Chondrocyte (in vitro differentiated cells): ENCODE measurements around the gene ITGA8. TPM values are rescaled to one million over a fixed set of nuclear protein-coding genes. Genes with fewer than 3 reads are reported as not detected.

Experiments used
- DNase-seq: peaks from one replicate; pipeline ENCODE4 v3.0.0; 2021; ENCODE audit warnings: mixed read lengths, low spot score
- H3K27ac Mint-ChIP-seq: one replicate; pipeline ENCODE4 v1.8.0; 2021; ENCODE audit warnings: mild to moderate bottlenecking, moderate library complexity, mixed read lengths; ENCODE audit not compliant: unreplicated experiment
- H3K27me3 Mint-ChIP-seq: 2 replicates; pipeline ENCODE4 v1.8.0; 2021; ENCODE audit warnings: low read depth, mixed read lengths
- H3K36me3 Mint-ChIP-seq: 2 replicates; pipeline ENCODE4 v1.8.0; 2021; ENCODE audit warnings: low read depth, mixed read lengths
- H3K4me1 Mint-ChIP-seq: 2 replicates; pipeline ENCODE4 v1.8.0; 2021; ENCODE audit warnings: low read depth, mild to moderate bottlenecking, mixed read lengths
- H3K4me3 Mint-ChIP-seq: one replicate; pipeline ENCODE4 v1.8.0; 2021; ENCODE audit warnings: mild to moderate bottlenecking, moderate library complexity, mixed read lengths; ENCODE audit not compliant: unreplicated experiment
- H3K9me3 Mint-ChIP-seq: 2 replicates; pipeline ENCODE4 v1.8.0; 2021; ENCODE audit warnings: low read depth, mixed read lengths
- total RNA-seq: library from RNA; stranded (reverse); gene quantifications from 3 replicates; pipeline ENCODE4 v1.2.1, GENCODE V29; 2021
- TF ChIP-seq, protein P1 (sequence below): fragments of 200-600 bp; sonication (generic); IDR thresholded peaks from 2 replicates; pipeline ENCODE4 v1.5.0; 2021; ENCODE audit warnings: antibody characterized with exemption, mild to moderate bottlenecking, moderate library complexity

The ITGA8 gene
- total RNA-seq, 1 donor from 2014 or later, result 5.6 TPM

GRCh38 chr10:15550950-15551349 lies 168.8 kb downstream of the ITGA8 start:
- Mint-ChIP-seq H3K27ac (no peak overlapping the region), H3K9me3 (peaks cover 3% of the 10 kb centered on the region), H3K4me1 (no peaks in the 10 kb centered on the region), H3K36me3 (peaks cover 2% of the 10 kb centered on the region), H3K27me3 (no peaks in the 10 kb centered on the region), H3K4me3 (no peak overlapping the region)
- TF ChIP-seq, protein P1, sequence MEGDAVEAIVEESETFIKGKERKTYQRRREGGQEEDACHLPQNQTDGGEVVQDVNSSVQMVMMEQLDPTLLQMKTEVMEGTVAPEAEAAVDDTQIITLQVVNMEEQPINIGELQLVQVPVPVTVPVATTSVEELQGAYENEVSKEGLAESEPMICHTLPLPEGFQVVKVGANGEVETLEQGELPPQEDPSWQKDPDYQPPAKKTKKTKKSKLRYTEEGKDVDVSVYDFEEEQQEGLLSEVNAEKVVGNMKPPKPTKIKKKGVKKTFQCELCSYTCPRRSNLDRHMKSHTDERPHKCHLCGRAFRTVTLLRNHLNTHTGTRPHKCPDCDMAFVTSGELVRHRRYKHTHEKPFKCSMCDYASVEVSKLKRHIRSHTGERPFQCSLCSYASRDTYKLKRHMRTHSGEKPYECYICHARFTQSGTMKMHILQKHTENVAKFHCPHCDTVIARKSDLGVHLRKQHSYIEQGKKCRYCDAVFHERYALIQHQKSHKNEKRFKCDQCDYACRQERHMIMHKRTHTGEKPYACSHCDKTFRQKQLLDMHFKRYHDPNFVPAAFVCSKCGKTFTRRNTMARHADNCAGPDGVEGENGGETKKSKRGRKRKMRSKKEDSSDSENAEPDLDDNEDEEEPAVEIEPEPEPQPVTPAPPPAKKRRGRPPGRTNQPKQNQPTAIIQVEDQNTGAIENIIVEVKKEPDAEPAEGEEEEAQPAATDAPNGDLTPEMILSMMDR, result no peak
- no peak for DNase-seq

DNA sequence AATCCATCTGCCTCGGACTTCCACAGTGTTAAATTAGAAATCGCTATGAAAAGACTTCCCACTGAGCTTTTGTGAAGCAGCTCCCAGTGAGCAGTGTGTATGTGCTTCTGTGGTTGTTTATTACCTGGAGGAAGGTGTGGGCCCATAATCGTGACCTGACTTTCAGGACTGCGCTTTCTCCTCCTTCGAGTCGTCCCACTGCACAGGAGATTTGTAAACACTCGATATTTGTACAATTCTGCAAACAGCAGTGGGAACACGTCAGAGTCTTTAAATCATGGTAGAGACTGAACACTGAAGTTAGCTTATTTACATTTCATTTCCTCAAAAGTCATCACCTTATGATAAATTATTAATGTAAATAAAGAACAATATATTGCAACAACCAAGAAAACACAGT lies 171.4 kb downstream of the ITGA8 start:
- Mint-ChIP-seq H3K4me3 (no peak overlapping the region), H3K36me3 (no peaks in the 10 kb centered on the region), H3K27ac (no peak overlapping the region), H3K4me1 (no peaks in the 10 kb centered on the region), H3K9me3 (peaks cover 11% of the 10 kb centered on the region), H3K27me3 (no peaks in the 10 kb centered on the region)
- no peak for DNase-seq
- TF ChIP-seq, protein P1, result no peak

GRCh38 chr10:15546606-15547005 lies 173.1 kb downstream of the ITGA8 start:
- no peaks in the 10 kb centered on the region for H3K36me3 Mint-ChIP-seq
- H3K4me1 Mint-ChIP-seq, result no peaks in the 10 kb centered on the region
- H3K27ac Mint-ChIP-seq, result no peak overlapping the region
- TF ChIP-seq, protein P1, result no peak
- peaks cover 13% of the 10 kb centered on the region for H3K9me3 Mint-ChIP-seq
- no peaks in the 10 kb centered on the region for H3K27me3 Mint-ChIP-seq
- DNase-seq, result no peak
- H3K4me3 Mint-ChIP-seq, result no peak overlapping the region

- no peak overlapping the region for H3K4me3 Mint-ChIP-seq
- DNase-seq, result no peak
Measured at GRCh38 chr10:15545884-15546283, 173.8 kb downstream of the ITGA8 start.

DNA sequence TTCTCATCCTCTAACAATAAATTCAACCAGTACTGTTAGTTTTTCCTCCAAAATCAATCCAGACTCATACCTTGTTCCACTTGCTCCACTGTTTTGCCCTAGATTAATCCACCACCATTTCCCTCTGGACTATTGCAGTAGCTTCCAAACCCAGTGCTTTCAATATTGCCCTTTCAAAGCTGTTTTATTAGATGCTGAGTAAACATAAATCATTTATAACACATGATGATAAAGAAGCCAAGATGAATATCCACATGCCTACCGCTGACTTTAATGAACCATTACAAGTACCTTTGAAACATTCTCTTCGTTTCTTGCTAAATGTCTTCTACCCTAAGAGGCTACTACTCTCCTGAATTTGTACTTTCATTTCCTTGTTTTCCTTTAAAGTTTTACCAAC lies 174.5 kb downstream of the ITGA8 start:
- no peak overlapping the region for H3K27ac Mint-ChIP-seq
- no peaks in the 10 kb centered on the region for H3K4me1 Mint-ChIP-seq
- H3K9me3 Mint-ChIP-seq, result peaks cover 13% of the 10 kb centered on the region
- H3K36me3 Mint-ChIP-seq, result no peaks in the 10 kb centered on the region
- TF ChIP-seq, protein P1, result no peak
- DNase-seq, result no peak
- no peak overlapping the region for H3K4me3 Mint-ChIP-seq
- H3K27me3 Mint-ChIP-seq, result no peaks in the 10 kb centered on the region

More at GRCh38 chr10:15545884-15546283, 173.8 kb downstream of the ITGA8 start:
- Mint-ChIP-seq H3K27me3 (no peaks in the 10 kb centered on the region), H3K9me3 (peaks cover 13% of the 10 kb centered on the region), H3K36me3 (no peaks in the 10 kb centered on the region), H3K27ac (no peak overlapping the region), H3K4me1 (no peaks in the 10 kb centered on the region)
- TF ChIP-seq, protein P1, result no peak
